HL-60 (cell line): ENCODE measurements around the gene WHAMM.

Experiments used
- DNase-seq, 2 experiments: peaks; one replicate each; pipeline ENCODE4 v3.0.0-alpha.2; 2010 to 2020; ENCODE audit warnings: low read depth in 1 of 2, low spot score in 1 of 2
- H3K27ac ChIP-seq: fragments of 250-450 bp; sonication (Bioruptor Pico); replicated peaks from 2 replicates; pipeline ENCODE4 v1.5.1; 2020; ENCODE audit warnings: mild to moderate bottlenecking, moderate library complexity
- H3K27me3 ChIP-seq: fragments of 250-450 bp; sonication (Bioruptor Pico); 2 replicates; pipeline ENCODE4 v1.5.1; 2021; ENCODE audit warnings: mild to moderate bottlenecking, moderate library complexity; ENCODE audit not compliant: insufficient read depth, poor library complexity, severe bottlenecking
- H3K4me3 ChIP-seq: replicated peaks from 2 replicates; pipeline ENCODE4 v1.5.1; 2011; ENCODE audit warnings: mild to moderate bottlenecking, control low read depth, low read length; ENCODE audit not compliant: insufficient read depth
- CTCF ChIP-seq: IDR thresholded peaks from one replicate; pipeline ENCODE4 v1.5.1; 2011; ENCODE audit warnings: low read length, control low read depth, inconsistent platforms; ENCODE audit not compliant: insufficient read depth
- GABPA ChIP-seq: IDR thresholded peaks from 2 replicates; pipeline ENCODE4 v1.6.1; 2012; ENCODE audit warnings: low read depth
- POLR2AphosphoS5 ChIP-seq: IDR thresholded peaks from 2 replicates; pipeline ENCODE4 v1.6.1; 2012; ENCODE audit warnings: low read depth
- REST ChIP-seq: IDR thresholded peaks from 2 replicates; pipeline ENCODE4 v1.6.1; 2012; ENCODE audit warnings: low read depth; ENCODE audit not compliant: insufficient replicate concordance
- SPI1 ChIP-seq: IDR thresholded peaks from 2 replicates; pipeline ENCODE4 v1.6.1; 2012; ENCODE audit warnings: low read depth, mild to moderate bottlenecking, borderline replicate concordance

WHAMM gene

GRCh38 chr15:82873000-82873680, 63.7 kb downstream of the WHAMM start:
- TF ChIP-seq SPI1: no peak
- no peak for TF ChIP-seq POLR2AphosphoS5
- TF ChIP-seq REST: no peak
- TF ChIP-seq GABPA: no peak
- TF ChIP-seq CTCF: no peak
- no peaks in the 10 kb centered on the region for H3K27me3 ChIP-seq
- no peak for DNase-seq
- no peak overlapping the region for H3K4me3 ChIP-seq
- no peak overlapping the region for H3K27ac ChIP-seq

- TF ChIP-seq GABPA (no peak), REST (no peak), SPI1 (no peak), CTCF (no peak), POLR2AphosphoS5 (no peak)
- DNase-seq: no peak
- H3K4me3 ChIP-seq: no peak overlapping the region
- no peak overlapping the region for H3K27ac ChIP-seq
- no peaks in the 10 kb centered on the region for H3K27me3 ChIP-seq
Measured at GRCh38 chr15:82874267-82874666, 64.8 kb downstream of the WHAMM start.

- no peak for DNase-seq
- Histone ChIP-seq H3K4me3 (no peak overlapping the region), H3K27me3 (no peaks in the 10 kb centered on the region), H3K27ac (no peak overlapping the region)
- TF ChIP-seq POLR2AphosphoS5 (no peak), SPI1 (no peak), GABPA (no peak), REST (no peak), CTCF (no peak)
Measured at GRCh38 chr15:82874961-82875360, 65.5 kb downstream of the WHAMM start.
